NB4 (cell line): ENCODE data around the gene TET2.

Source experiments
- CTCF ChIP-seq: IDR thresholded peaks from one replicate; pipeline ENCODE4 v1.5.1; 2012; ENCODE audit warnings: low read depth, low read length
- MYC ChIP-seq: IDR thresholded peaks from 2 replicates; pipeline ENCODE4 v1.6.1; 2011; ENCODE audit warnings: low read depth, low read length
- POLR2A ChIP-seq: IDR thresholded peaks from 2 replicates; pipeline ENCODE4 v1.6.1; 2011; ENCODE audit warnings: mild to moderate bottlenecking; ENCODE audit not compliant: insufficient read length; ENCODE audit errors: extremely low read depth

- TF ChIP-seq CTCF, result no peak
- no peak for TF ChIP-seq MYC
- no peak for TF ChIP-seq POLR2A
These were observed 78.8 kb downstream of the TET2 start for GRCh38 chr4:105225500-105225899.
